Ovary (tissue), 9 donors: Measurements from ENCODE around the gene PLXNA2. TPM values are rescaled to one million over a fixed set of nuclear protein-coding genes. Genes with fewer than 3 reads are reported as not detected.

Experiments used
- DNase-seq, 5 donors: peaks; one replicate each; pipeline ENCODE4 v3.0.0-alpha.2; 2019 to 2020
- H3K27ac ChIP-seq, 2 donors: fragments of 200-600 bp; one replicate each; pipeline versions ENCODE4 v1.5.1 to v1.8.0; 2019 to 2022
- H3K27me3 ChIP-seq: fragments of 200-600 bp; one replicate; pipeline ENCODE4 v1.8.0; 2022
- H3K36me3 ChIP-seq: fragments of 200-600 bp; sonication (generic); one replicate; pipeline ENCODE4 v1.5.1; 2019
- H3K4me1 ChIP-seq: one replicate; pipeline ENCODE4 v1.8.1; 2013; ENCODE audit warnings: mild to moderate bottlenecking, moderate library complexity; ENCODE audit not compliant: insufficient read depth
- H3K4me3 ChIP-seq: fragments of 200-600 bp; sonication (generic); one replicate; pipeline ENCODE4 v1.5.1; 2017
- H3K9me3 ChIP-seq, 2 donors: fragments of 200-600 bp in 1 of 2; sonication (generic) in 1 of 2; one replicate each; pipeline versions ENCODE4 v1.5.1 to v1.8.1; 2013 to 2019; ENCODE audit warnings: mild to moderate bottlenecking in 1 of 2, moderate library complexity in 1 of 2
- EP300 ChIP-seq: sonication (generic); formaldehyde crosslinking; IDR thresholded peaks from one replicate; pipeline ENCODE4 v1.6.1; 2017; ENCODE audit warnings: antibody characterized with exemption
- POLR2A ChIP-seq: fragments of 450-650 bp; IDR thresholded peaks from one replicate; pipeline ENCODE4 v1.6.1; 2017; ENCODE audit warnings: antibody characterized with exemption, mild to moderate bottlenecking, moderate library complexity
- WGBS, 3 donors: extraction: QIAGEN DNeasy Blood & Tissue Kit in 1 of 3; methylation state at CpG; one replicate each; pipeline versions ENCODE4 v1.1.5 to v1.1.7; 2013 to 2017; 5-methylcytosine and 5-hydroxymethylcytosine counted together
- intact Hi-C, 4 donors: fragments of 100-400 bp; cut with DNase I; formaldehyde crosslinking; loops; one replicate each; pipeline versions ENCODE4 v1.11.0 to v1.15.1; 2022 to 2023
- polyA plus RNA-seq, 2 donors: library from polyadenylated mRNA; stranded (reverse); fragments of 200-250 nt in 1 of 2; fragments of 350-450 nt in 1 of 2; fragmentation: Illumina TruSeq in 1 of 2; extraction: RNeasy Lipid Tissue Mini Kit (QIAGEN cat#74804) in 1 of 2; gene quantifications; one replicate each; pipeline ENCODE4 v1.2.3, GENCODE V29; 2013 to 2014
- total RNA-seq, 7 donors: library from RNA; depleted of rRNA in 2 of 7; stranded (reverse); fragments of >200 nt in 2 of 7; fragmentation: NEBNext Ultra II Directional in 3 of 7; extraction: Animal tissue kit (Norgen Biotek cat#: 25700) in 3 of 7; gene quantifications; one replicate each; pipeline versions ENCODE4 v1.1.0 to v1.2.4, GENCODE V29; 2016 to 2023
- TF ChIP-seq, protein P1 (sequence below), 3 donors: fragments of 450-650 bp in 2 of 3; fragments of 200-600 bp in 1 of 3; IDR thresholded peaks; one replicate each; pipeline versions ENCODE4 v1.5.1 to v1.8.0; 2016 to 2022; ENCODE audit warnings: antibody characterized with exemption in 3 of 3, mild to moderate bottlenecking in 1 of 3
- donor health status: DM: no; HTN: no; CAD: no; lungs with moderate emphysema.
- donor health status: DM: no; HTN: no; CAD: no.
- donor health status: Bipolar disorder and iron deficiency.
- donor health status: DM: yes; HTN: yes; CAD: no.
- donor health status: DM: no; HTN: no; CAD: no.
- donor health status: DM: yes; HTN: yes; CAD: no.

The PLXNA2 gene
- total and polyA plus RNA-seq, 9 donors: 10.7 to 71.5 (median 44.0) TPM

DNA sequence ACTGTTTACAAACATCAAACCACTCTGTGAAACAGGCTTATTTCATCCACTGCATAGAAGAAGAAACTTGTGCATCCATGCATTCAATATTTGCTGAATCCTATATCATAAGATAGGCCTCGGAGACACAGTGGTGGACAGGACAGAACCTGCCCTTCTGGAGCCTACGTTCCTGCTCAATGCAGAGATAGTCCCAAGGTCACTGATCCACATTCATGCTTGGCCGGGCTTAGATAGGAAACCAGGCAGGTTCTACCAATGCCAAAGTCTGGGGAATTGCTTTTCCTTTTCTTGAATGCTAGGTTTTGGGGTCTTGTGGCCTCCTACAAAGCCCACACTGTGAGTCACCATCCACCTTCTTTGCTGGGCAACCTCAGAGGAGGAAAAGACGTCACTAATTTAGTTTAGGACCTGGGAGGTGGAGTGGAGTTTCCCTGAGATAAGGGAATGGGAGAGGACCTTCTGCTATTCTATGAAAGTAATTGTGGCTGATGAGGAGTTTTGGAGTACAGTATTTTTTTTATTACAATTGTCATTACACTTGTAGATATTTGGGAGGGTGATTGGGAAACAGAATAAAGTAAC is 233.6 kb downstream of the PLXNA2 start:
- Histone ChIP-seq H3K9me3 (no peaks in the 10 kb centered on the region), H3K36me3 (no peaks in the 10 kb centered on the region), H3K4me1 (no peaks in the 10 kb centered on the region), H3K27me3 (no peaks in the 10 kb centered on the region), H3K27ac (no peak overlapping the region), H3K4me3 (no peak overlapping the region)
- intact Hi-C loops: no loop called here
- WGBS, 3 donors: 45 to 64% (median 49%) methylated on average over 4 of the region's 4 CpGs
- no peak for TF ChIP-seq POLR2A
- no peak for TF ChIP-seq EP300
- TF ChIP-seq, protein P1, sequence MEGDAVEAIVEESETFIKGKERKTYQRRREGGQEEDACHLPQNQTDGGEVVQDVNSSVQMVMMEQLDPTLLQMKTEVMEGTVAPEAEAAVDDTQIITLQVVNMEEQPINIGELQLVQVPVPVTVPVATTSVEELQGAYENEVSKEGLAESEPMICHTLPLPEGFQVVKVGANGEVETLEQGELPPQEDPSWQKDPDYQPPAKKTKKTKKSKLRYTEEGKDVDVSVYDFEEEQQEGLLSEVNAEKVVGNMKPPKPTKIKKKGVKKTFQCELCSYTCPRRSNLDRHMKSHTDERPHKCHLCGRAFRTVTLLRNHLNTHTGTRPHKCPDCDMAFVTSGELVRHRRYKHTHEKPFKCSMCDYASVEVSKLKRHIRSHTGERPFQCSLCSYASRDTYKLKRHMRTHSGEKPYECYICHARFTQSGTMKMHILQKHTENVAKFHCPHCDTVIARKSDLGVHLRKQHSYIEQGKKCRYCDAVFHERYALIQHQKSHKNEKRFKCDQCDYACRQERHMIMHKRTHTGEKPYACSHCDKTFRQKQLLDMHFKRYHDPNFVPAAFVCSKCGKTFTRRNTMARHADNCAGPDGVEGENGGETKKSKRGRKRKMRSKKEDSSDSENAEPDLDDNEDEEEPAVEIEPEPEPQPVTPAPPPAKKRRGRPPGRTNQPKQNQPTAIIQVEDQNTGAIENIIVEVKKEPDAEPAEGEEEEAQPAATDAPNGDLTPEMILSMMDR (IDR thresholded peaks at IDR 0.05): no peak
- no peak for DNase-seq

DNA sequence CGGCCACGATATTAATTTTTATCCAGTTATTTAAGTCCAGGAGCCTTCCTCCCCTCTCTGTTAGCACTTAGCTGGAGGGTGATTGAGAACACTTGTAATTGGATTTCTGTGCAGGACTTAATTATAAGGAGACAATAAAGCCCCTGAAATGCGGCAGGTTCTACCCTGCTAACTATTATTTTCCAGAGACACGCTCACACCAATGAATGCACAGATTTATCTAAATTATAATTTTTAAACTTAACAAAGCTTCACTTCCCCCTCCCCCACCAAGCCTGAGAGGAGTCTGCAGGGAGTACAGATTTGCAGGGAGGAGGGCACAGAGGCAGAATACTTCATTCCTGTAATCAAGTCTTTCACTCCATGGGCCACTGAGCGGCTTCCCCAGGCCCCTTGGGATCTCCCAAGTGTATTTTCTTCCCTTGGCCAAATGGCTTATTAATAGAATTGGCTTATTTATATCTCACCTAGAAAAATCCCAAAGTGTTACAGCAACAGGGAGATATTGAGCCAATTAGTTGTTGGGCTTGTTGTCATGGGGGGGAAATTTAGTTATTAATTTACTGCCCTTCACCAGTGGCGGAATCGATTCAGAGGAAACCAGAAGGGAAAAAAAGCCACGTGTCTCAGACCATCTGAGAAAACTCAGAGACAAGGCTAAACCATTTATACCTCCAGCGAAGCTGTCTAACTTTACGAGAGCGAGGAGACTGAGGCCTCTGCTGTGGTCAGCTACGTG is 234.3 kb downstream of the PLXNA2 start:
- H3K4me1 ChIP-seq: no peaks in the 10 kb centered on the region
- DNase-seq: no peak
- no peaks in the 10 kb centered on the region for H3K36me3 ChIP-seq
- H3K4me3 ChIP-seq: no peak overlapping the region
- TF ChIP-seq EP300: no peak
- TF ChIP-seq POLR2A: no peak
- TF ChIP-seq, protein P1 (IDR thresholded peaks at IDR 0.05): no peak
- H3K27me3 ChIP-seq: no peaks in the 10 kb centered on the region
- WGBS, 3 donors: 83 to 88% (median 86%) methylated on average over 12 of the region's 12 CpGs
- H3K9me3 ChIP-seq: no peaks in the 10 kb centered on the region
- intact Hi-C loops: no loop called here
- no peak overlapping the region for H3K27ac ChIP-seq

DNA sequence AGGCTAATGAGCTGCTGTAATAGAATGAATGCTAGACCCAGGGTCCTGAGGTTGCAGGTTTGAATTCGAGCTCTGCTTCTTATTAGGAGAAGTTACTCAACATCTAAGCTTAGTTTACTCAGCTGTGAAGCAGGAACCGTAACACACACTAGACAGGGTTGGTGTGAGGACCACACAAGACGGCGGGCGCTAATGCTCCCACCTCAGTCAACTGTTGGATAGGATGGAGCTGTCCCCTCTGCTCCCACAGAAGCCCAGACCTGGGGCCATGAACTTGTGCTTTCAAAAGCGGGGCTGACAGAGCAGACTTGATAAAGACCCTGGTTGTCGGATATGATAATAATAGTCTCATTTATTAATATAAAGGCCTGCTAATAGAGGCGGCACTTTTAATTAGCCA is 234.9 kb downstream of the PLXNA2 start:
- no peak for DNase-seq
- TF ChIP-seq, protein P1 (IDR thresholded peaks at IDR 0.05): no peak
- TF ChIP-seq EP300: no peak
- no peak for TF ChIP-seq POLR2A
- H3K36me3 ChIP-seq: no peaks in the 10 kb centered on the region
- 95 to 97% (median 97%) methylated on average over 8 of the region's 8 CpGs for WGBS, 3 donors
- intact Hi-C loops: no loop called here
- no peak overlapping the region for H3K4me3 ChIP-seq
- no peaks in the 10 kb centered on the region for H3K4me1 ChIP-seq
- no peak overlapping the region for H3K27ac ChIP-seq
- H3K27me3 ChIP-seq: no peaks in the 10 kb centered on the region
- no peaks in the 10 kb centered on the region for H3K9me3 ChIP-seq

DNA sequence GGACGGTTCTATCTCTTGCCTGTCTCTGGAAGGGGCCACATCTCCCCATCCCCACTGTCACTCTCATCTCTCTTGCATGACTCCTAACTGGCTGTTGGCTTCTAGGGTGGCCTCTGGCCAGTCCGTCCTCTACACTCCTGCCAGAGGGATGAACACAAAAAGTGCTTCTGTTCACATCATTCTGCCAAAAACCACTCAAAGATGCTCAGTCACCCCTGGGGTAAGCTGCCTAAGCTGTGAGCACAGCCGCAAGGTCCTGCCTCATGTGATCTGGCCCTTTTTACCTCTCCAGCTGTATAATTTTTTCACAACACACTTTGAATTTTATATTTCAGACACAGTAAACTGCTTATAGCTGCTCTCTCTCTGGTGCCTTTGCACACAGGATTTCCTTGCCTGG is 235.7 kb downstream of the PLXNA2 start:
- H3K27me3 ChIP-seq: no peaks in the 10 kb centered on the region
- WGBS, 3 donors: 67 to 94% (median 88%) methylated on average over 3 of the region's 3 CpGs
- intact Hi-C loops: no loop called here
- TF ChIP-seq, protein P1 (IDR thresholded peaks at IDR 0.05): no peak
- TF ChIP-seq EP300 (no peak), POLR2A (no peak)
- H3K4me1 ChIP-seq: no peaks in the 10 kb centered on the region
- DNase-seq: no peak
- no peak overlapping the region for H3K27ac ChIP-seq
- H3K9me3 ChIP-seq: no peaks in the 10 kb centered on the region
- H3K36me3 ChIP-seq: no peaks in the 10 kb centered on the region
- no peak overlapping the region for H3K4me3 ChIP-seq
